Endodermal cell (in vitro differentiated cells): Measurements from ENCODE around the gene RBM28. TPM values are rescaled to one million over a fixed set of nuclear protein-coding genes. Genes with fewer than 3 reads are reported as not detected.
"Not testable (repeated sequence)": the region's sequence is repeated elsewhere in the genome, so short reads cannot be mapped to it uniquely, and the experiment has no call there.

Experiments
- DNase-seq: peaks from one replicate; pipeline ENCODE4 v3.0.0-alpha.2; 2017
- H3K27ac ChIP-seq: 2 replicates; pipeline ENCODE4 v1.5.1; 2013; ENCODE audit warnings: mild to moderate bottlenecking, low read depth, low read length, moderate library complexity
- H3K27me3 ChIP-seq: 2 replicates; pipeline ENCODE4 v1.6.1; 2013; ENCODE audit warnings: mild to moderate bottlenecking, low read length, moderate library complexity; ENCODE audit not compliant: insufficient read depth, control insufficient read depth, poor library complexity, severe bottlenecking
- H3K36me3 ChIP-seq: 2 replicates; pipeline ENCODE4 v1.7.0; 2013; ENCODE audit warnings: mild to moderate bottlenecking, low read length, moderate library complexity; ENCODE audit not compliant: control insufficient read depth, insufficient read depth
- H3K4me1 ChIP-seq: one replicate; pipeline ENCODE4 v1.7.0; 2013; ENCODE audit warnings: low read length; ENCODE audit not compliant: control insufficient read depth, insufficient read depth
- H3K4me3 ChIP-seq: 2 replicates; pipeline ENCODE4 v1.5.1; 2013; ENCODE audit warnings: mild to moderate bottlenecking, low read length, moderate library complexity
- H3K9ac ChIP-seq: 2 replicates; pipeline ENCODE4 v1.6.1; 2013; ENCODE audit warnings: mild to moderate bottlenecking, low read length, moderate library complexity; ENCODE audit not compliant: poor library complexity, severe bottlenecking; ENCODE audit errors: extremely low read depth
- H3K9me3 ChIP-seq: 2 replicates; pipeline ENCODE4 v1.6.1; 2013; ENCODE audit warnings: mild to moderate bottlenecking, low read length, moderate library complexity; ENCODE audit not compliant: control insufficient read depth
- H3K27ac Mint-ChIP-seq: 2 replicates; pipeline ENCODE4 v1.8.0; 2020; ENCODE audit warnings: mixed read lengths
- H3K27me3 Mint-ChIP-seq: 2 replicates; pipeline ENCODE4 v1.8.0; 2021; ENCODE audit warnings: mild to moderate bottlenecking, mixed read lengths; ENCODE audit not compliant: insufficient read depth
- H3K36me3 Mint-ChIP-seq: 2 replicates; pipeline ENCODE4 v1.8.0; 2020; ENCODE audit warnings: low read depth, mixed read lengths
- H3K4me1 Mint-ChIP-seq: 2 replicates; pipeline ENCODE4 v1.8.0; 2020; ENCODE audit warnings: mixed read lengths
- H3K4me3 Mint-ChIP-seq: 2 replicates; pipeline ENCODE4 v1.8.0; 2020; ENCODE audit warnings: mild to moderate bottlenecking, moderate library complexity, mixed read lengths
- H3K9me3 Mint-ChIP-seq: 2 replicates; pipeline ENCODE4 v1.8.0; 2020; ENCODE audit warnings: mild to moderate bottlenecking, mixed read lengths
- CTCF ChIP-seq: fragments of 200-600 bp; sonication (generic); conservative IDR thresholded peaks from 2 replicates; pipeline ENCODE4 v1.5.0; 2021; ENCODE audit warnings: antibody characterized with exemption, mild to moderate bottlenecking
- WGBS, 2 experiments: methylation state at CpG; one replicate each; pipeline versions ENCODE4 v1.1.5 to v1.1.7; 2013; ENCODE audit warnings: missing lambda C conversion rate in 2 of 2, mixed read lengths in 1 of 2; ENCODE audit not compliant: insufficient coverage in 1 of 2, insufficient read length in 1 of 2; 5-methylcytosine and 5-hydroxymethylcytosine counted together
- total RNA-seq, 2 donors: library from RNA; stranded (reverse); fragmentation: NEBNext Ultra II Directional in 1 of 2; extraction: Animal tissue kit (Norgen Biotek cat#: 25700) in 1 of 2; gene quantifications; 2 replicates in 1 of 2; 3 replicates in 1 of 2; pipeline ENCODE4 v1.2.1, GENCODE V29; 2021

Gene RBM28
- total RNA-seq, 2 donors from 2014 or later: 60.1 to 60.9 TPM

DNA sequence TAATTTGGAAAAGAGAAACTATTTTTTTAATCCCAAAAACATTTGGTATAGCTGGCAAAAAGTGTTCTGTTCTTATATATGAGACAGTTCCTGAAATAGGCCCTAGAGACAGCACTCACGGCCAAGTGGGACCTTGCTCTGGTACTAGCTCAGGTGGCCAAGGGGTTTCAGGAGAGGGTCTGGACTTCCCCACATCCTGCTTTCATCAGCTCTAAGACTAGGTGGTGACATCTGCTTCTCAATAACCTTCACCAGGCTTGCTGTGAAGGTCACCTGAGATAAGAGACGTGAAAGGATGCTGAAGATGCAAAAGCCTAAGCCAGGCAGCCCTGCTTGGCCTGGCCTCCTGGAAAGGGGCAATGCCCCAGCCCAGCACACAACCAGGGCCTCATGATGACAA is 40.6 kb downstream of the RBM28 start:
- Histone ChIP-seq H3K36me3 (peaks cover 37% of the 10 kb centered on the region), H3K4me3 (no peak overlapping the region), H3K9me3 (no peaks in the 10 kb centered on the region), H3K9ac (no peak overlapping the region), H3K27me3 (no peaks in the 10 kb centered on the region), H3K27ac (no peak overlapping the region), H3K4me1 (no peaks in the 10 kb centered on the region)
- no peak overlapping the region for H3K27ac Mint-ChIP-seq
- peaks cover 22% of the 10 kb centered on the region for H3K4me1 Mint-ChIP-seq
- H3K9me3 Mint-ChIP-seq: no peaks in the 10 kb centered on the region
- DNase-seq: no peak
- no peak for TF ChIP-seq CTCF
- peaks cover 31% of the 10 kb centered on the region for H3K36me3 Mint-ChIP-seq
- H3K4me3 Mint-ChIP-seq: no peak overlapping the region
- H3K27me3 Mint-ChIP-seq: no peaks in the 10 kb centered on the region
- 93 to 96% methylated on average over 2 of the region's 2 CpGs for WGBS, 2 experiments

DNA sequence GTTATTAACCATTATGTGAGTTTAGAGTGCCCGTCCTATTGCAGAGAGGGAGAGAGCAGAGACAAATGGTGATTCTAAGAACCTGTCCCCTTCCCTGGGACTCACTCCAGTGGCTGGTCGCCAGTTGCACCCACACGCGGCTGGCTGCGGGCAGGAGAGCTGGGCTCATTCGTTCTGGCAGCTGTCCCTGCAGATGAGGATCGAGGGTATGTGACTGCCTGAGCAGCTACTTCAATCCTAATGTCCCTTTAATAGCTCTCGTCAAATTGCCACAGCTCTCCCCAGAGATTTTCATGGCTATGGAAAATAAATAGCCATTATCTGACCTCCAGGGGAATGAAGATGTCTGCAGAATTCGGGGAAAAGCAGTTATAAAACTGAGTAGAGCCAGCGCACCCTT is 41.6 kb downstream of the RBM28 start:
- no peaks in the 10 kb centered on the region for H3K27me3 Mint-ChIP-seq
- H3K27ac ChIP-seq: no peak overlapping the region
- no peak for TF ChIP-seq CTCF
- peaks cover 23% of the 10 kb centered on the region for H3K36me3 Mint-ChIP-seq
- H3K9ac ChIP-seq: no peak overlapping the region
- no peaks in the 10 kb centered on the region for H3K9me3 Mint-ChIP-seq
- peaks cover 29% of the 10 kb centered on the region for H3K36me3 ChIP-seq
- peaks cover 23% of the 10 kb centered on the region for H3K4me1 Mint-ChIP-seq
- no peak overlapping the region for H3K4me3 ChIP-seq
- H3K9me3 ChIP-seq: no peaks in the 10 kb centered on the region
- no peaks in the 10 kb centered on the region for H3K27me3 ChIP-seq
- WGBS, 2 experiments: 86 to 89% methylated on average over 8 to 10 of the region's 10 CpGs
- no peaks in the 10 kb centered on the region for H3K4me1 ChIP-seq
- no peak for DNase-seq
- no peak overlapping the region for H3K4me3 Mint-ChIP-seq
- no peak overlapping the region for H3K27ac Mint-ChIP-seq

GRCh38 chr7:128299109-128299607 is 44.5 kb downstream of the RBM28 start:
- no peaks in the 10 kb centered on the region for H3K4me1 ChIP-seq
- Mint-ChIP-seq H3K27me3 (no peaks in the 10 kb centered on the region), H3K27ac (peak overlapping the region; percentile 79), H3K9me3 (no peaks in the 10 kb centered on the region), H3K36me3 (peaks cover 2% of the 10 kb centered on the region), H3K4me1 (peaks cover 23% of the 10 kb centered on the region), H3K4me3 (no peak overlapping the region)
- H3K27me3 ChIP-seq: no peaks in the 10 kb centered on the region
- H3K27ac ChIP-seq: no peak overlapping the region
- no peaks in the 10 kb centered on the region for H3K9me3 ChIP-seq
- TF ChIP-seq CTCF: no peak
- H3K9ac ChIP-seq: no peak overlapping the region
- WGBS, 2 experiments: 37 to 50% methylated on average over 3 to 7 of the region's 7 CpGs
- H3K36me3 ChIP-seq: peaks cover 9% of the 10 kb centered on the region
- peak; percentile 69 for DNase-seq
- no peak overlapping the region for H3K4me3 ChIP-seq

GRCh38 chr7:128298004-128298403 is 45.7 kb downstream of the RBM28 start:
- not testable (repeated sequence) for H3K36me3 ChIP-seq, H3K27me3 ChIP-seq, DNase-seq, H3K4me3 ChIP-seq, H3K27ac ChIP-seq, H3K9ac ChIP-seq, H3K9me3 ChIP-seq, H3K4me1 ChIP-seq, H3K27ac Mint-ChIP-seq, H3K27me3 Mint-ChIP-seq, H3K4me3 Mint-ChIP-seq, H3K36me3 Mint-ChIP-seq, H3K9me3 Mint-ChIP-seq
- WGBS, 2 experiments: 59 to 93% methylated on average over 2 to 6 of the region's 7 CpGs
- H3K4me1 Mint-ChIP-seq: peaks cover 23% of the 10 kb centered on the region
